Measurements from ENCODE around the gene ARHGDIG.
"Not testable (repeated sequence)": the region's sequence is repeated elsewhere in the genome, so short reads cannot be mapped to it uniquely, and the experiment has no call there.

The ARHGDIG gene

GRCh38 chr16:280552-280951 lies at the start of gene ARHGDIG:
TSS of gene ARHGDIG (plus strand) at chr16:280591. CDS start at chr16:280681, 90 bp downstream.
- DNase-seq = no peak

GRCh38 chr16:230949-231348 lies 49.4 kb upstream of the ARHGDIG start:
- no peak for DNase-seq

DNA sequence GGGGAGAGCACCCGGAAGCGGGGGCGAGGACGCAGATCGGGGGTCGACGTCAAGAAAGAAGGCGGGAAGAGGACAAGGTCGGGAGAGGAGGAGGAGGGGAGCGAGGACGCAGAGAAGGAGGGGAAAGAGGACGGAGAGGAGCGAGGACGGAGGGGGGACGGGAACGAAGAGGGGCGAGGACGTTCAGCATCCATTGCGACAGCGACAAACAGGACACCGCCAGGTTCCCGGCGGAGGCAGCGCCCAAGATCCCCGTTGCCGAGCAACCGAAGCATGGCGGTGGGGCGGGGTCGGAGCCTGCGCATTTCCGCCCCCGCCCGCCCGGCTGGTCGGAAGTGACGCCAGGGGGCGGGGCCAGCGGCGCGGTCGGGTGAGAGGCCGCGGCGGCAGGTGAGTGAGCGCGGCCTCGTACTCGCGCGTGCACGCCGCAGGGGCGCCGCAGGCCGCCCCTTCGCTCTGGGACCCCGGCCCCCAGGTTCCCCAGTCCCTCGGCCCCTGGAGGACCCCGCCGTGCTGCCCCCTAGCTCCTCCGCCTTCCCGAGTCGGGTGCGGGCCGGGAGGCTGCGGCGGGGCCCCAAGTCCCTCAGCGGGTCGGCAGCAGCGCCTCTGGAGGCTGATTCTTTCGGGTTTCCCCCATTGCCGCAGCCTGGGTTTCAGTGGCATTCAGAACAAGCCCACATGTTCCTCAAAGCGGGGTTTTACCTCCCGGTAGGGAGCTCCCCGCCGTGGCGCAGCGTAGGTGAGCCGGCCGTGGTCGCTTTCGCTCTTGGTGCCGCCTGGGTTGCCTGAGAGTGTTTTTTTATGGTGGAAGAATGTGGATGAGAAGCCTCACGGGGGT lies 45.7 kb upstream of the ARHGDIG start, which contains the start of gene FAM234A:
TSS of gene FAM234A (plus strand) at position 354 of the 838 bp plus-strand sequence. CDS start 19,593 bp downstream, outside the sequence.
- peak; percentile 92 to 99 (median 95) for DNase-seq

GRCh38 chr16:239948-240277 lies 40.5 kb upstream of the ARHGDIG start:
- DNase-seq = no peak

DNA sequence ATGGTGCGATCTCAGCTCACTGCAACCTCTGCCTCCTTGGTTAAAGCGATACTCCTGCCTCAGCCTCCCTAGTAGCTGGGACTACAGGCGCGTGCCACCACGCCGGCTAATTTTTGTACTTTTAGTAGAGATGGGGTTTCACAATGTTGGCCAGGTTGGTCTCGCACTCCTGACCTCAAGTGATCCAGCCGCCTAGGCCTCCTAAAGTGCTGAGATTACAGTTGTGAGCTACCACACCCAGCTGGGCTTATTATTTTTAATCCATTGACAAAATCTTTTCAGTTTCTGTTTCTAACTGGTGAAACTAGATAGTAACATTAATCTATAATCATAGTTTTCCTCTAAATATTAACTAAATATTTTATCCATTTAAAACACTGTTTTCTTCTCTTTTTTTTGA lies 39.8 kb upstream of the ARHGDIG start:
- no peak for DNase-seq

- DNase-seq = no peak
Measured at GRCh38 chr16:242281-242680, 38.1 kb upstream of the ARHGDIG start.

DNA sequence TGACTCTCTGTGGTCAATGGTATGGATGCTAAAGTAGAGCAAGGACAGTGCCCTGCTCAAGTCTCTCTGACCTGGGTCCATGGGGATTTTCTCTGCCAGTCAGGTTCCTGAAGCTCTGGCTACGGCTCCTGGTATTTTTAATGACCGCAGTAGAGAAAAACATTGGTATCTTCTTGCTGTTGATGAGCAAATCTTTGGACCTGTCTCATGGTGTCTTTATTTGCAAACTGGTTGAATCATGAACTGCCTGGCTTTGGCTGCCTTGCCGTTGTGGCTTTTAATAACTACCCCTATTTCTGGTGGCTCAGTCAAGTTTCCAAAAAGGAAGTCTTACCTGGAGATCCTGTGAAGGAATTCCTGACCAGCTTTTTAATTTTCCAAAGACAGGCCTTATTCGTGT lies 37.0 kb upstream of the ARHGDIG start:
- DNase-seq = no peak

GRCh38 chr16:245105-245504 lies 35.3 kb upstream of the ARHGDIG start:
- no peak for DNase-seq

DNA sequence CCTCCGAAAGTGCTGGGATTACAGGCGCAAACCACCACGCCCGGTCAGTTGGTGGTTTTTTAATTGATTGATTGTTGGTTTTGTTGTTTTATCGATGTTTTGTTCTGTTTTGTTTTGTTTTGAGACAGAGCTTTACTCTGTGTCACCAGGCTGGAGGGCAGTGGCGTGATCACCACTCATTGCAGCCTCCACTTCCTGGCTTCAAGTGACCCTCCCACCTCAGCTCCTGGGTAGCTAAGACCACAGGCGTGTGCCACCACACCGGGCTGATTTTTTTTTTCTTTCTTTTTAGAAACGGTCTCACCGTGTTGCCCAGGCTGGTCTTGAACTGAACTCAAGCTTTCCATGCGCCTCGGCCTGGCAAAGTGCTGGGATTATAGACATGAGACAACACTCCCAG lies 33.4 kb upstream of the ARHGDIG start:
- no peak for DNase-seq

DNA sequence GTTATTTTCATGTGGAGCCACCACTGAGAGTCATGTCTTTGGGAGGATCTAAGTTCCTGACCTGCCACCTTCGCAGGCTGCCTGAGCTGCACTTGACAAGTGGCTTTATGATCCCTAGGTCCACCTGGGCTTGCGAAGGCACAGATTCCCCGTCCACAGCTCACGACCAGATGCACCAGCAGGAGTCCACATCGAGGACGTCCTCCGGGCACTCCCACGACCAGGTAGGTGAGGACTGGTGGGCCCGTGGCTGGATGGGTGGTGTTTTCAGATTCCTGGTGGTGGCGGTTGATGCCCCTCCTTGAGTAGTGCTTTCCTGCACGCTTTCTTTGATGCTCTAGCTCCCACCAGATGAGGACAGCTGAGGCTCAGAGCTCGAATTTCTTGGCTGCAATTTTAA lies 31.0 kb upstream of the ARHGDIG start:
- DNase-seq = no peak

DNA sequence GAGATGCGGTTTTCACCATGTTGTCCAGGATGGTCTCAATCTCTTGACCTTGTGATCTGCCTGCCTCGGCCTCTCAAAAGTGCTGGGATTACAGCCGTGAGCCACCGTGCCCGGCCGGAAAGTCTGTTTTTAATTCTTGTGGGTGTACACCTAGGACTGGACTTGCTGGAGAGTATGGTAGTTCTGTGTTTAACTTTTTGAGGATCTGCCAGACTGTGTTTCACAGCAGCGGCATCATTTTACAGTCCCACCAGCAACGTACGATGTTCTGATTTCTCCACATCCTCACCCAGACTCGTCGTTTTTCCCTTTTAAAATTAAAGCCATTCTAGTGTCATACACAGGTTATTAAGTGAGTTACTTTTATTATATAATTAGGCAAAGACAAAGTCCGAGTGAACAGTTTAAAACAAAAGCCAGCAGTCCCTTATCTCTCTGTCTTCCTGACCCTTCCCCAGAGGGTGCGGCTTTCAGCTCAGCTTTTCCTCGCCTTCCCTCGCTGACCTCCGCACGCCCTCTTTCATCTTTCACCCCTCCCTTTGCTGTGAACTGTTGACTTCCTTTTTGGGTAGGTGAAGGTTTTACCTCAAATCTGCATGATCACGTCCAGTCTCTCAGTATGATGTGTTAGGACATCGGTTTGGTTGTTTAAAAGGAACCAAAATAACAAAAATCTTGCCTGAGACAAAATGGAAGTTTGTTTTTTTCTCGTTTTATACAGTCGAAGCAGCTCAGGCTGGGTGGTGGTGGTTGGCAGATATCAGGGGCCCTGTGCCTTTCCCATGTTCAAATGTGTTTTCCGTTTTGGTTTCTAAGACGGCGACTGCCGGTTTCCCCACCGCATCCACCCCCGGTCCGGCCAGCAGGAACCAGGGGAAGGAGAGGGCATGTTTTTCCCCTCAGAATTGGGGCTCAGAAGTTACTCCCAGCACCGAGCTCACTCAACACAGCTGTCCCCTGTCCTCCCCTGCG lies 27.7 kb upstream of the ARHGDIG start:
- peak in 3 of 6 experiments; percentile 12 to 52 (median 36) for DNase-seq

GRCh38 chr16:253833-254232 lies 26.6 kb upstream of the ARHGDIG start:
- DNase-seq = peak in 1 of 6 experiments; percentile 4

- no peak for DNase-seq
Measured at GRCh38 chr16:254461-254860, 25.9 kb upstream of the ARHGDIG start.

GRCh38 chr16:255183-255582 lies 25.2 kb upstream of the ARHGDIG start:
- no peak for DNase-seq

DNA sequence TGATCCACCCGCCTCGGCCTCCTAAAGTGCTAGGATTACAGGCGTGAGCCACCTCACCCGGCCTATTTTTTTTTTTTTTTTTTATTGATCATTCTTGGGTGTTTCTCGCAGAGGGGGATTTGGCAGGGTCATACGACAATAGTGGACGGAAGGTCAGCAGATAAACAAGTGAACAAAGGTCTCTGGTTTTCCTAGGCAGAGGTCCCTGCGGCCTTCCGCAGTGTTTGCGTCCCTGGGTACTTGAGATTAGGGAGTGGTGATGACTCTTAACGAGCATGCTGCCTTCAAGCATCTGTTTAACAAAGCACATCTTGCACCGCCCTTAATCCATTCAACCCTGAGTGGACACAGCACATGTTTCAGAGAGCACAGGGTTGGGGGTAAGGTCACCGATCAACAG lies 22.3 kb upstream of the ARHGDIG start:
- not testable (repeated sequence) for DNase-seq

GRCh38 chr16:259226-259625 lies 21.2 kb upstream of the ARHGDIG start:
- no peak for DNase-seq

GRCh38 chr16:259814-260253 lies 20.6 kb upstream of the ARHGDIG start:
- no peak for DNase-seq

DNA sequence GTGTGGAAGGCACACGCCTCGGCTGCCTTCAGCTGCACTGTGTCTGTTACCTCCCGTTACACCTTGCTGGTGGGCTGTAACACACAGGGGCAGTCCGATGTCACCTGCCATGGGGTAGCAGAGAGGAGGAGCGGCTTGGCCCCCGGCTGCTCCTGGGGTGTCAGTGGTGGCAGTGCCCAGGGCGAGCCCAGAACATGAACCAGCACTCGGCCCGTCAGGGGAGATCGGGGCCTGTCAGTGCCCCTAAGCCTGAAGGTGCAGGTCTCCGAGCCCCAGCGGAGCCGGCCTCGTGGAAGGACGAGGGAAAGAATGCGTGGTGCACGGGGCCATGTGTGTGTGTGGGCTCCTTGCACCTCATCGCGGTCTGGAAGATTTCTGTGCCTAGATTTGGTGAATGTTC lies 20.1 kb upstream of the ARHGDIG start:
- DNase-seq = no peak

GRCh38 chr16:261031-261691 lies 19.2 kb upstream of the ARHGDIG start:
- DNase-seq = no peak

GRCh38 chr16:262121-262745 lies 18.2 kb upstream of the ARHGDIG start:
- no peak for DNase-seq

DNA sequence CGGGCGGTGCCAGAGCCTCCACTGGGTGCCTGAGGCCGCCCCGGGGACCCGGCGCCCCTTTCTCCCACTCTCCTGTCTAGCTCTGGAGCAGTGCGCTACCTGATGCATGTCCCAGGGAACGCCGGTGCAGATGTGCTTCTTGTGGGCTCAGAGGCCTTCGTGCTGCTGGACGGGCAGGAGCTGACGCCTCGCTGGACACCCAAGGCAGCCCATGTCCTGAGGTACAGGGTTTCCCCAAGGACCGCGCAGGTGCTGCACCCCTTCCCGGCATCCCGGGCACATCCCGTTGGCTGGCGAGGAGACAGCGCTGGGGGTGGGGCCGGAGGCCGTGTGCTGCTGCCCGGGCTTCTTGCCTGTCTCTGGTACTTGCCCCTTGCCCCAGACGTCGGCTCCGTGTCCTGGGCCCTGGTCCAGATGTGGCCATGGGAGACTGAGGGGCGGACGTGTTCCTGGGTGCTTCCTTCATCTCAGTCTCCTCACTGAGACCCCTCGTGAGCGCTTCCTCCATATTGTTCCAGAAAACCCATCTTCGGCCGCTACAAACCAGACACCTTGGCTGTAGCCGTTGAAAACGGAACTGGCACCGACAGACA lies 17.1 kb upstream of the ARHGDIG start:
- DNase-seq = no peak

DNA sequence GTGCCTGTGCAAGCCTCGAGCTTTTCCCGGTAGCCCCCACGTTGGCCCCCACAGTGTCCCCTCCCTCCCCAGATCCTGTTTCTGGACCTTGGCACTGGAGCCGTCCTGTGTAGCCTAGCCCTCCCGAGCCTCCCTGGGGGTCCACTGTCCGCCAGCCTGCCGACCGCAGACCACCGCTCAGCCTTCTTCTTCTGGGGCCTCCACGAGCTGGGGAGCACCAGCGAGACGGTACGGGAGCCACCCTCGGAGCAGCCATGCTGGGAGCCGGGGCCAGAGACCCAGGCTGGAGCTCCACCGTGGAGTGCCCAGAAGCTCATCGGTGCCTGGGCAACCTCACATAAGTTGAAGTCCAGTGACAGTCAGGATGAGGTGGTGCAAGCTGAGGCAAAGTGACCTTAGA lies 16.4 kb upstream of the ARHGDIG start:
- no peak for DNase-seq
